ENCODE measurements around the gene PCDHGB6. TPM values are rescaled to one million over a fixed set of nuclear protein-coding genes. Genes with fewer than 3 reads are reported as not detected.
A peak's percentile ranks its signal among the peaks of the same experiment; 100 is the strongest.
"Not testable (repeated sequence)": the region's sequence is repeated elsewhere in the genome, so short reads cannot be mapped to it uniquely, and the experiment has no call there.

Gene PCDHGB6
- total and polyA plus RNA-seq, 4 donors = 10.0 to 25.7 (median 16.3) TPM

DNA sequence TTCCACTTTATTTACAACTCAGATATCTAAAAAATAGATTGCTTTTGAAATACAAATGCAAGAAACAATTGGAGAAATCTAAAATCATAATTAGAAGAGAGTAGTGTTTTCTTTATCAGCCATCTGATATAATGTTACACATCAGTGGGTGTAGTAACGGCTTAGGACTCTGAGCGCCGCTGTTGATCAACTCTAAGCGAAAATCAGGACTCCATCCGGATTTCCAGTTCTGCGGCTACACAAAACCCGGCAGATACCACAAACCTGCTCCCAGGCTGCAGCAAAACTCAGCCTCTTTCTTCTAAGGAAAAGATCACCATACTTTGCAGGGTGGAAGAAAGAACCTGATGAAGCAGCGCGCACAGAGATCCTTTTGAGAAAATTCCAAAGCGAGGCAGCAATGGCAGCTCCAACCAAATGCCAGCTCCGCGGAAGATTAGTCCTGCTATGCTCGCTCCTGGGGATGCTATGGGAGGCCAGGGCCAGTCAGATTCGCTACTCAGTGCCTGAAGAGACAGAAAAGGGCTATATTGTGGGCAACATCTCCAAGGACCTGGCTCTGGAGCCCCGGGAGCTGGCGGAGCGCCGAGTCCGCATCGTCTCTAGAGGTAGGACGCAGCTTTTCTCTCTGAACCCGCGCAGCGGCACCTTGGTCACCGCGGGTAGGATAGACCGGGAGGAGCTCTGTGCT lies 5.1 kb upstream of the PCDHGB6 start, which contains the start of gene PCDHGA9:
TSS of gene PCDHGA9 (plus strand) at position 226 of the 691 bp plus-strand sequence. CDS start at position 401, 175 bp downstream.
- no peaks in the 10 kb centered on the region for H3K27me3 ChIP-seq (ENCODE audit: control insufficient read depth, insufficient read depth, low read length)
- H3K4me3 ChIP-seq (ENCODE audit: low read depth, low read length) = peak within 1 kb of the TSS; percentile 17
- H3K4me1 ChIP-seq (ENCODE audit: control insufficient read depth, insufficient read depth, low read length) = peaks cover 15% of the 10 kb centered on the region
- 9% methylated on average over 23 of the region's 27 CpGs for WGBS (ENCODE audit: insufficient coverage)
- H3K27ac ChIP-seq (ENCODE audit: low read depth, low read length) = no peak within 1 kb of the TSS
- DNase-seq (ENCODE audit: low read depth in 4 of 6, low spot score in 6 of 6) = peak in 2 of 6 donors; percentile 44 to 62
- H3K36me3 ChIP-seq (ENCODE audit: control insufficient read depth, insufficient read depth, low read length) = peaks cover 16% of the 10 kb centered on the region
- H3K9me3 ChIP-seq (ENCODE audit: control insufficient read depth, insufficient read depth, low read length) = peaks cover 54% of the 10 kb centered on the region

GRCh38 chr5:141403387-141403786 lies 4.4 kb upstream of the PCDHGB6 start:
- peaks cover 18% of the 10 kb centered on the region for H3K4me1 ChIP-seq (ENCODE audit: control insufficient read depth, insufficient read depth, low read length)
- WGBS (ENCODE audit: insufficient coverage) = 20% methylated on average over 19 of the region's 22 CpGs
- no peak overlapping the region for H3K27ac ChIP-seq (ENCODE audit: low read depth, low read length)
- no peaks in the 10 kb centered on the region for H3K27me3 ChIP-seq (ENCODE audit: control insufficient read depth, insufficient read depth, low read length)
- peaks cover 21% of the 10 kb centered on the region for H3K36me3 ChIP-seq (ENCODE audit: control insufficient read depth, insufficient read depth, low read length)
- H3K4me3 ChIP-seq (ENCODE audit: low read depth, low read length) = no peak overlapping the region
- H3K9me3 ChIP-seq (ENCODE audit: control insufficient read depth, insufficient read depth, low read length) = peaks cover 55% of the 10 kb centered on the region
- DNase-seq (ENCODE audit: low read depth in 4 of 6, low spot score in 6 of 6) = no peak

DNA sequence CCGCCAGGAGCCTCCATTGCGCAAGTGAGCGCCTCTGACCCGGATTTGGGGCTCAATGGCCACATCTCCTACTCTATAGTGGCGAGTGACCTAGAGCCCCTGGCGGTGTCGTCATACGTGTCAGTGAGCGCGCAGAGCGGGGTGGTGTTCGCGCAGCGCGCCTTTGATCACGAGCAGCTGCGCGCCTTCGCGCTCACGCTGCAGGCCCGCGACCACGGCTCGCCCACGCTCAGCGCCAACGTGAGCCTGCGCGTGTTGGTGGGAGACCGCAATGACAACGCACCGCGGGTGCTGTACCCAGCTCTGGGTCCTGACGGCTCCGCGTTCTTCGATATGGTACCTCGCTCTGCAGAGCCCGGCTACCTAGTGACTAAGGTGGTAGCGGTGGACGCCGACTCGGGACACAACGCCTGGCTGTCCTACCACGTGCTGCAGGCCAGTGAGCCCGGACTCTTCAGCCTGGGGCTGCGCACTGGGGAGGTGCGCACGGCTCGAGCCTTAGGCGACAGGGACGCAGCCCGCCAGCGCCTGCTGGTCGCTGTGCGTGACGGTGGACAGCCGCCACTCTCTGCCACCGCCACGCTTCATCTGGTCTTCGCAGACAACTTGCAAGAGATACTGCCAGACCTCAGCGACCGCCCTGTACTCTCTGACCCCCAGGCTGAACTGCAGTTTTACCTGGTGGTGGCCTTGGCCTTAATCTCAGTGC lies 1.9 kb downstream of the PCDHGB6 start:
- H3K36me3 ChIP-seq (ENCODE audit: control insufficient read depth, insufficient read depth, low read length) = peaks cover 24% of the 10 kb centered on the region
- no peak for DNase-seq (ENCODE audit: low read depth in 4 of 6, low spot score in 6 of 6)
- H3K4me3 ChIP-seq (ENCODE audit: low read depth, low read length) = no peak overlapping the region
- H3K27me3 ChIP-seq (ENCODE audit: control insufficient read depth, insufficient read depth, low read length) = peaks cover 2% of the 10 kb centered on the region
- 16% methylated on average over 64 of the region's 64 CpGs for WGBS (ENCODE audit: insufficient coverage)
- peaks cover 21% of the 10 kb centered on the region for H3K4me1 ChIP-seq (ENCODE audit: control insufficient read depth, insufficient read depth, low read length)
- H3K9me3 ChIP-seq (ENCODE audit: control insufficient read depth, insufficient read depth, low read length) = peaks cover 56% of the 10 kb centered on the region
- H3K27ac ChIP-seq (ENCODE audit: low read depth, low read length) = no peak overlapping the region

DNA sequence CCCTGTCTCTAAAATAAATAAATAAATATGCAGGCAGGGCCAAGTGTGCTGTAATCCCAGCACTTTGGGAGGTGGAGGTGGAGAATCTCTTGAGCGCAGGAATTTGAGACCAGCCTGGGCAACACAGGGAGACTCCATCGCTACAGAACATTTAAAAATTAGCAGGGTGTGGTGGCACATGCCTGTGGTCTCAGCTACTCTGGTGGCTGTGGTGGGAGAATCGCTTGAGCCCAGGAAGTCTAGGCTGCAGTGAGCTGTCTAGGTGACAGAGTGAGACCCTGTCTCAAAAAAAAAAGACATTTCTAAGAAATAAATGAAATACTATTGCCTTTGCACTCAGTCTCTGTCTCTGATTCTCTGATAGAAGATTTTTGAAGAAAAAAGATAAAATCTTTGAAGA lies 3.8 kb downstream of the PCDHGB6 start:
- 54% methylated on average over 2 of the region's 3 CpGs for WGBS (ENCODE audit: insufficient coverage)
- peaks cover 2% of the 10 kb centered on the region for H3K27me3 ChIP-seq (ENCODE audit: control insufficient read depth, insufficient read depth, low read length)
- no peak overlapping the region for H3K27ac ChIP-seq (ENCODE audit: low read depth, low read length)
- peaks cover 60% of the 10 kb centered on the region for H3K9me3 ChIP-seq (ENCODE audit: control insufficient read depth, insufficient read depth, low read length)
- H3K4me1 ChIP-seq (ENCODE audit: control insufficient read depth, insufficient read depth, low read length) = peaks cover 18% of the 10 kb centered on the region
- H3K4me3 ChIP-seq (ENCODE audit: low read depth, low read length) = no peak overlapping the region
- peaks cover 21% of the 10 kb centered on the region for H3K36me3 ChIP-seq (ENCODE audit: control insufficient read depth, insufficient read depth, low read length)
- DNase-seq (ENCODE audit: low read depth in 4 of 6, low spot score in 6 of 6) = no peak

DNA sequence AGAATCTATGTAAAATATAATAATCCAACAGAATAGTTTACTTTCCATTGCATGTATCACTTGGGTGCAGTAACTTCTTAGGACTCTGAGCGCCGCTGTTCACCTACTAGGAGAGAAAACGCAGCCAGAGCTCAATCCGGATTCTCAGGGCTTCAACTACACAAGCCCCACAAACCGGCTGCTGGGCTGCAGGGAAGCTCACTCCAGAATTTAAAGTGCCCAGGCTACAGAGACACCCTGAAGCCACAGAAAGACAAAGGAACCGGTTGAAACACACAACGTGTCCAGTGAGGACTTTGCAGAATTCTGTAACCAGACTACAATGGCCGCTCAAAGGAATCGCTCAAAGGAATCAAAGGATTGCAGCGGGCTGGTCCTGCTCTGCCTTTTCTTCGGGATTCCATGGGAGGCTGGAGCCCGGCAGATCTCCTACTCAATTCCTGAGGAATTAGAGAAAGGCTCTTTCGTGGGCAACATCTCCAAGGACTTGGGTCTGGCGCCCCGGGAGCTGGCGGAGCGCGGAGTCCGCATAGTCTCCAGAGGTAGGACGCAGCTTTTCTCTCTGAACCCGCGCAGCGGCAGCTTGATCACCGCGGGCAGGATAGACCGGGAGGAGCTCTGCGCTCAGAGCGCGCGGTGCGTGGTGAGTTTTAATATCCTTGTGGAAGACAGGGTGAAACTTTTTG lies 5.2 kb downstream of the PCDHGB6 start, which contains the start of gene PCDHGA10:
TSS of gene PCDHGA10 (plus strand) at position 134 of the 686 bp plus-strand sequence. CDS start at position 323, 189 bp downstream.
- peaks cover 2% of the 10 kb centered on the region for H3K27me3 ChIP-seq (ENCODE audit: control insufficient read depth, insufficient read depth, low read length)
- peak in 2 of 6 donors; percentile 57 to 73 for DNase-seq (ENCODE audit: low read depth in 4 of 6, low spot score in 6 of 6)
- H3K27ac ChIP-seq (ENCODE audit: low read depth, low read length) = no peak within 1 kb of the TSS
- H3K36me3 ChIP-seq (ENCODE audit: control insufficient read depth, insufficient read depth, low read length) = peaks cover 23% of the 10 kb centered on the region
- 15% methylated on average over 30 of the region's 31 CpGs for WGBS (ENCODE audit: insufficient coverage)
- peak within 1 kb of the TSS; percentile 11 for H3K4me3 ChIP-seq (ENCODE audit: low read depth, low read length)
- H3K9me3 ChIP-seq (ENCODE audit: control insufficient read depth, insufficient read depth, low read length) = peaks cover 60% of the 10 kb centered on the region
- H3K4me1 ChIP-seq (ENCODE audit: control insufficient read depth, insufficient read depth, low read length) = peaks cover 14% of the 10 kb centered on the region

- Histone ChIP-seq H3K27ac (ENCODE audit: low read depth, low read length) (no peak overlapping the region), H3K9me3 (ENCODE audit: control insufficient read depth, insufficient read depth, low read length) (peaks cover 61% of the 10 kb centered on the region), H3K36me3 (ENCODE audit: control insufficient read depth, insufficient read depth, low read length) (peaks cover 21% of the 10 kb centered on the region), H3K4me1 (ENCODE audit: control insufficient read depth, insufficient read depth, low read length) (peaks cover 14% of the 10 kb centered on the region), H3K4me3 (ENCODE audit: low read depth, low read length) (no peak overlapping the region), H3K27me3 (ENCODE audit: control insufficient read depth, insufficient read depth, low read length) (peaks cover 2% of the 10 kb centered on the region)
- DNase-seq (ENCODE audit: low read depth in 4 of 6, low spot score in 6 of 6) = peak in 1 of 6 donors; percentile 4
- WGBS (ENCODE audit: insufficient coverage) = 19% methylated on average over 21 of the region's 25 CpGs
These were observed 5.8 kb downstream of the PCDHGB6 start for GRCh38 chr5:141413540-141414069.

DNA sequence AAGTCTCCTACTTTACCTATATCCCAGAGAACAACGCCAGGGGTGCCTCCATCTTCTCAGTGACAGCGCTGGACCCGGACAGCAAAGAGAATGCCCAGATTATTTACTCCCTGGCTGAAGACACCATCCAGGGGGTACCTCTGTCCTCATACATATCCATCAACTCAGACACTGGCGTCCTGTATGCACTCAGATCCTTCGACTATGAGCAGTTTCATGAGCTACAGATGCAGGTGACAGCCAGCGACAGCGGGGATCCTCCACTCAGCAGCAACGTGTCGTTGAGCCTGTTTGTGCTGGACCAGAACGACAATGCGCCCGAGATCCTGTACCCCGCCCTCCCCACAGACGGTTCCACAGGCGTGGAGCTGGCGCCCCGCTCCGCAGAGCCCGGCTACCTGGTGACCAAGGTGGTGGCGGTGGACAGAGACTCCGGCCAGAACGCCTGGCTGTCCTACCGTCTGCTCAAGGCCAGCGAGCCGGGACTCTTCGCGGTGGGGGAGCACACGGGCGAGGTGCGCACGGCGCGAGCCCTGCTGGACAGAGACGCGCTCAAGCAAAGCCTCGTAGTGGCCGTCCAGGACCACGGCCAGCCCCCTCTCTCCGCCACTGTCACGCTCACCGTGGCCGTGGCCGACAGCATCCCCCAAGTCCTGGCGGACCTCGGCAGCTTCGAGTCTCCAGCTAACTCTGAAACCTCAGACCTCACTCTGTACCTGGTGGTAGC lies 6.9 kb downstream of the PCDHGB6 start:
- not testable (repeated sequence) for DNase-seq (ENCODE audit: low read depth in 4 of 6, low spot score in 6 of 6); H3K27me3 ChIP-seq (ENCODE audit: control insufficient read depth, insufficient read depth, low read length); H3K27ac ChIP-seq (ENCODE audit: low read depth, low read length); H3K4me3 ChIP-seq (ENCODE audit: low read depth, low read length)
- Histone ChIP-seq H3K4me1 (ENCODE audit: control insufficient read depth, insufficient read depth, low read length) (peaks cover 13% of the 10 kb centered on the region), H3K9me3 (ENCODE audit: control insufficient read depth, insufficient read depth, low read length) (peaks cover 63% of the 10 kb centered on the region), H3K36me3 (ENCODE audit: control insufficient read depth, insufficient read depth, low read length) (peaks cover 28% of the 10 kb centered on the region)
- WGBS (ENCODE audit: insufficient coverage) = 22% methylated on average over 38 of the region's 46 CpGs

DNA sequence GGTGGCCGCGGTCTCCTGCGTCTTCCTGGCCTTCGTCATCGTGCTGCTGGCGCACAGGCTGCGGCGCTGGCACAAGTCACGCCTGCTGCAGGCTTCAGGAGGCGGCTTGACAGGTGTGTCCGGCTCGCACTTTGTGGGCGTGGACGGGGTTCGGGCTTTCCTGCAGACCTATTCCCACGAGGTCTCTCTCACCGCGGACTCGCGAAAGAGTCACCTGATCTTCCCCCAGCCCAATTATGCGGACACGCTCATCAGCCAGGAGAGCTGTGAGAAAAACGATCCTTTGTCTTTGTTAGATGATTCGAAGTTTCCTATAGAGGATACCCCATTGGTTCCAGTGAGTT lies 7.4 kb downstream of the PCDHGB6 start:
- WGBS (ENCODE audit: insufficient coverage) = 20% methylated on average over 16 of the region's 24 CpGs
- H3K27me3 ChIP-seq (ENCODE audit: control insufficient read depth, insufficient read depth, low read length); H3K27ac ChIP-seq (ENCODE audit: low read depth, low read length); H3K4me1 ChIP-seq (ENCODE audit: control insufficient read depth, insufficient read depth, low read length); H3K4me3 ChIP-seq (ENCODE audit: low read depth, low read length); DNase-seq (ENCODE audit: low read depth in 4 of 6, low spot score in 6 of 6): not testable (repeated sequence)
- peaks cover 26% of the 10 kb centered on the region for H3K36me3 ChIP-seq (ENCODE audit: control insufficient read depth, insufficient read depth, low read length)
- H3K9me3 ChIP-seq (ENCODE audit: control insufficient read depth, insufficient read depth, low read length) = peaks cover 63% of the 10 kb centered on the region
